DOHH2 (cell line): ENCODE measurements around the gene GORASP1.

Experiments used
- H3F3A ChIP-seq: fragments of 200-600 bp; sonication (generic), shearing (Covaris generic); 2 replicates; pipeline ENCODE4 v1.6.0; 2016; ENCODE audit warnings: antibody characterized with exemption, mild to moderate bottlenecking; ENCODE audit not compliant: control insufficient read depth, insufficient read depth
- H3K27ac ChIP-seq: fragments of 200-600 bp; sonication (generic); 2 replicates; pipeline ENCODE4 v1.5.1; 2014; ENCODE audit warnings: low read depth, mild to moderate bottlenecking, low read length, moderate library complexity
- H3K27me3 ChIP-seq: fragments of 200-600 bp; sonication (generic); 2 replicates; pipeline ENCODE4 v1.6.1; 2014; ENCODE audit warnings: mild to moderate bottlenecking, low read length, mixed read lengths; ENCODE audit not compliant: control insufficient read depth
- H3K36me3 ChIP-seq: fragments of 200-600 bp; sonication (generic); 2 replicates; pipeline ENCODE4 v1.6.1; 2014; ENCODE audit warnings: mild to moderate bottlenecking, low read length, moderate library complexity, mixed read lengths; ENCODE audit not compliant: control insufficient read depth
- H3K4me1 ChIP-seq: fragments of 200-600 bp; sonication (generic); 2 replicates; pipeline ENCODE4 v1.6.1; 2014; ENCODE audit warnings: mild to moderate bottlenecking, low read length, mixed read lengths; ENCODE audit not compliant: control insufficient read depth
- H3K4me2 ChIP-seq: fragments of 200-600 bp; sonication (generic); 2 replicates; pipeline ENCODE4 v1.6.0; 2014; ENCODE audit warnings: mild to moderate bottlenecking, low read length, moderate library complexity
- H3K4me3 ChIP-seq: fragments of 200-600 bp; sonication (generic); 2 replicates; pipeline ENCODE4 v1.5.1; 2014; ENCODE audit warnings: mild to moderate bottlenecking, low read length, mixed read lengths
- H3K79me2 ChIP-seq: fragments of 200-600 bp; sonication (generic); 2 replicates; pipeline ENCODE4 v1.6.1; 2014; ENCODE audit warnings: mild to moderate bottlenecking, low read length, mixed read lengths; ENCODE audit not compliant: control insufficient read depth
- H3K9me2 ChIP-seq: fragments of 200-600 bp; sonication (generic); replicated peaks from 2 replicates; pipeline ENCODE4 v1.6.1; 2014; ENCODE audit warnings: mild to moderate bottlenecking, low read length, mixed read lengths; ENCODE audit not compliant: control insufficient read depth
- H3K9me3 ChIP-seq: fragments of 200-600 bp; sonication (generic); 2 replicates; pipeline ENCODE4 v1.6.1; 2014; ENCODE audit warnings: antibody characterized with exemption, low read length, mixed read lengths; ENCODE audit not compliant: control insufficient read depth, insufficient read depth
- H4K20me1 ChIP-seq: fragments of 200-600 bp; sonication (generic); 2 replicates; pipeline ENCODE4 v1.6.0; 2014; ENCODE audit warnings: low read depth, mild to moderate bottlenecking, antibody characterized with exemption, low read length, moderate library complexity; ENCODE audit not compliant: control insufficient read depth, insufficient read depth
- CTCF ChIP-seq: fragments of 200-600 bp; sonication (generic); IDR thresholded peaks from one replicate; pipeline ENCODE4 v1.5.1; 2014; ENCODE audit warnings: antibody characterized with exemption, mild to moderate bottlenecking, low read depth, low read length; ENCODE audit not compliant: poor library complexity, severe bottlenecking
- EZH2phosphoT487 ChIP-seq: fragments of 200-600 bp; sonication (generic); IDR thresholded peaks from 2 replicates; pipeline ENCODE4 v1.6.1; 2017; ENCODE audit warnings: borderline replicate concordance, mild to moderate bottlenecking, antibody characterized with exemption, low read length, moderate library complexity, mixed read lengths

GORASP1 gene

DNA sequence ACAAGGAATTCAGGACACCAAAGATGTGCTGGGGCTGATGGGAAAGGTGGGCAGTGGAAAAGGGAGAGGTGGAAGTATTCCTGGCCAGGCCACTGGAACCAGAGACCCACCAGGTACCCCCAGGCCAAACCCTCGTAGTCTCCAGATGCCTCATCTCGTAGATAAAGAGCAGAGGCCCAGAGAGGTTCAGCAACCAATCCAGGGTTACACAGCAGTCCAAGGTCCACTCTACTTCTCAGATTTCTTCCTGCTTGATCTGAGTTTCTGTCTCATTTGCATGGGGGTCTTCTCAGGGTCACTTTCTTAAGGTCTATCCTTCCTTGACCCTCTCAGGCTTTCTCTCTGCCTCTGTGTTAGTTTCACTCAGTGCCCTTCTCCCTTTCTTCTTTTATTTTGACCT lies 5.1 kb upstream of the GORASP1 start:
- no peak overlapping the region for H3K4me3 ChIP-seq
- no peak overlapping the region for H3K4me2 ChIP-seq
- H3K27me3 ChIP-seq = no peaks in the 10 kb centered on the region
- peaks cover 31% of the 10 kb centered on the region for H3K4me1 ChIP-seq
- H3K9me2 ChIP-seq = no peaks in the 10 kb centered on the region
- H3K79me2 ChIP-seq = 0 out of 2 replicates have a peak, but pooled peaks cover 1% of the 10 kb centered on the region
- H3K9me3 ChIP-seq = no peaks in the 10 kb centered on the region
- no peak overlapping the region for H3K27ac ChIP-seq
- no peak for TF ChIP-seq EZH2phosphoT487
- no peak for TF ChIP-seq CTCF
- H3F3A ChIP-seq = peaks cover 14% of the 10 kb centered on the region
- no peaks in the 10 kb centered on the region for H4K20me1 ChIP-seq
- H3K36me3 ChIP-seq = no peaks in the 10 kb centered on the region

DNA sequence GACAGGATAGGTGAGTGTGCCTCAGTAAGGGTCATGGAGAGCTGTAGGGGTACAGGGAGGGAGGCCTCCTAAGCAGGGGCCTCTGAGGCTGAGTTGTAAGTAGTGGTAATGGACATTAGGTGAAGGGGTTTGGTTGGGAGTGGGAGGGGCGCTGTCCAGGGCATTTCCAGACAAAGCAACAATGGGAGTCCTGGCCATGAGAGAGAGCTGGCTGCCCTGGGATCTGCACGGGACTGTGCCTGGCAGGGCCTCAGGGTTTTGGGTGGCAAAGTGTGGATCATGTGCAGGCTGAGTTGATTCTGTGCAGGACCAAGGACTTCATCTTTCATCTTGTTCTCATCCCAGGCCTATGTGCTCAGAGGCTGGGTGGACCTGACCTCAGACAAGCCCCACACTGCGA lies 4.7 kb upstream of the GORASP1 start:
- Histone ChIP-seq H3K4me1 (peaks cover 32% of the 10 kb centered on the region), H3K27ac (no peak overlapping the region), H3K27me3 (no peaks in the 10 kb centered on the region), H3K79me2 (peaks cover 5% of the 10 kb centered on the region), H3K36me3 (no peaks in the 10 kb centered on the region), H3F3A (peaks cover 14% of the 10 kb centered on the region), H3K9me3 (no peaks in the 10 kb centered on the region), H3K9me2 (no peaks in the 10 kb centered on the region), H3K4me2 (no peak overlapping the region), H4K20me1 (no peaks in the 10 kb centered on the region), H3K4me3 (no peak overlapping the region)
- TF ChIP-seq EZH2phosphoT487 (no peak), CTCF (no peak)

DNA sequence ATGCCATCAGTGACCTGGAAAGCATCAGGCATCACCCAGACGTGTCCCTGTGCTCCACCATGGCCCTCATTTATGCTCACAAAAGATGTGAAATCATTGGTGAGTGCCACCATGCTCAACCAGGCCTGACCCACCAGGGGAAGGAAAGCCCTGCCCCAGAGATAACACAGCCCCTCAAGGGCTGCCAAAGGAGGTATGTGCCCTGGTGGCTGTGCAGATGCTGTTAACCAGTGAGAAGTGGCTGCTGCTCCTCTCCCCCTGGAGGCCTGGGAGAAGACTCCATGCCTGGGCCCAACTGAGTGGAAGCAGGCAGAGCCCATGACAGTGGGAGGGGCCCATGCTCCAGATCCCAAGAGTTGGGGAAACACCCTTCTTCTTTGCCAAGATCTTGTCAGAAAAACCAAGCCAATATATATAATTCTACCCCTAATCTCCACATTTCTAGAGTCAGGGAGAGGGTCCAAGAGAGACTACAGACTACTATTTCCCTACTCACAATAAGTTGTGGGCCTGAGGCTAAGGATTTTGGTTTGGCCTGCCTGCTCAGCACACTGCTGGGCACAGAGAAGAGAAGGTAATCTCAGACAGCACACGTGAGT lies 2.7 kb upstream of the GORASP1 start:
- Histone ChIP-seq H3K36me3 (no peaks in the 10 kb centered on the region), H3K9me3 (no peaks in the 10 kb centered on the region), H3K79me2 (peaks cover 24% of the 10 kb centered on the region), H3K4me2 (no peak overlapping the region), H3K4me3 (no peak overlapping the region), H4K20me1 (no peaks in the 10 kb centered on the region), H3K4me1 (peaks cover 50% of the 10 kb centered on the region), H3K27ac (no peak overlapping the region), H3K27me3 (no peaks in the 10 kb centered on the region), H3K9me2 (no peaks in the 10 kb centered on the region), H3F3A (peaks cover 16% of the 10 kb centered on the region)
- TF ChIP-seq EZH2phosphoT487 = no peak
- no peak for TF ChIP-seq CTCF
